Activated naive CD4-positive, alpha-beta T cell treated with anti-CD3 and anti-CD28 coated beads, Interleukin-2, amount 10 ng/mL, durations not matched to agents 7 days and 5 days (primary cell): Measurements from ENCODE around the gene HSF4.
"Not testable (repeated sequence)": the region's sequence is repeated elsewhere in the genome, so short reads cannot be mapped to it uniquely, and the experiment has no call there.

ENCODE experiments used
- CTCF ChIA-PET: fragments of 350-600 bp; sonication (Branson Sonifier 250); formaldehyde crosslinking; loops from one replicate; lab custom pipeline; 2021; ENCODE audit warnings: antibody characterized with exemption; lab: Charles Lee
- DNase-seq: peaks from one replicate; pipeline ENCODE4 v3.0.0-alpha.2; 2020
- H3K27ac Mint-ChIP-seq: one replicate; pipeline ENCODE4 v1.8.0; 2021; ENCODE audit warnings: mild to moderate bottlenecking, moderate library complexity, mixed read lengths
- H3K27me3 Mint-ChIP-seq: one replicate; pipeline ENCODE4 v1.8.0; 2021; ENCODE audit warnings: mild to moderate bottlenecking, mixed read lengths
- H3K36me3 Mint-ChIP-seq: one replicate; pipeline ENCODE4 v1.8.0; 2021; ENCODE audit warnings: mixed read lengths
- H3K4me1 Mint-ChIP-seq: one replicate; pipeline ENCODE4 v1.8.0; 2021; ENCODE audit warnings: mixed read lengths
- H3K4me3 Mint-ChIP-seq: one replicate; pipeline ENCODE4 v1.8.0; 2021; ENCODE audit warnings: mild to moderate bottlenecking, moderate library complexity, mixed read lengths
- H3K9me3 Mint-ChIP-seq: one replicate; pipeline ENCODE4 v1.8.0; 2021; ENCODE audit warnings: mixed read lengths

The HSF4 gene

GRCh38 chr16:67164599-67165061, at the start of gene HSF4:
HSF4 (plus strand) TSS chr16:67164745; CDS start chr16:67164812, 67 bp downstream.
- Mint-ChIP-seq H3K27ac (peak within 1 kb of the TSS; percentile 80), H3K4me3 (peak within 1 kb of the TSS; percentile 94), H3K9me3 (no peaks in the 10 kb centered on the region), H3K36me3 (peaks cover 42% of the 10 kb centered on the region), H3K27me3 (peaks cover 88% of the 10 kb centered on the region), H3K4me1 (peaks cover 58% of the 10 kb centered on the region)
- DNase-seq = peak; percentile 56
- CTCF ChIA-PET = interaction anchor here (1.4 kb wide), 1 partner anchor 9 kb away, joined by 4 read pairs; no protein-coding TSS in a partner anchor

- DNase-seq = no peak
- H3K9me3 Mint-ChIP-seq = no peaks in the 10 kb centered on the region
- H3K27ac Mint-ChIP-seq = no peak overlapping the region
- no peak overlapping the region for H3K4me3 Mint-ChIP-seq
- H3K36me3 Mint-ChIP-seq = peaks cover 6% of the 10 kb centered on the region
- CTCF ChIA-PET = interaction anchor here (0.6 to 1.6 kb wide), 4 partner anchors 10 to 154 kb away, joined by 3 to 4 read pairs (median 4); partner anchors contain the start of gene CES3
- H3K4me1 Mint-ChIP-seq = peaks cover 30% of the 10 kb centered on the region
- H3K27me3 Mint-ChIP-seq = no peaks in the 10 kb centered on the region
Observed at GRCh38 chr16:67114793-67115192, 49.8 kb upstream of the HSF4 start.

- peaks cover 10% of the 10 kb centered on the region for H3K36me3 Mint-ChIP-seq
- peaks cover 26% of the 10 kb centered on the region for H3K4me1 Mint-ChIP-seq
- H3K27me3 Mint-ChIP-seq = no peaks in the 10 kb centered on the region
- no peak overlapping the region for H3K4me3 Mint-ChIP-seq
- CTCF ChIA-PET = interaction anchor here (1.3 to 1.4 kb wide), 2 partner anchors 10 to 155 kb away, joined by 3 to 4 read pairs; partner anchors contain the start of gene CES3
- DNase-seq = no peak
- H3K9me3 Mint-ChIP-seq = no peaks in the 10 kb centered on the region
- H3K27ac Mint-ChIP-seq = no peak overlapping the region
Observed at GRCh38 chr16:67115639-67116038, 48.9 kb upstream of the HSF4 start.

GRCh38 chr16:67116388-67117311, 47.9 kb upstream of the HSF4 start:
- no peak for DNase-seq
- H3K4me1 Mint-ChIP-seq = peaks cover 16% of the 10 kb centered on the region
- no peaks in the 10 kb centered on the region for H3K27me3 Mint-ChIP-seq
- no peak overlapping the region for H3K4me3 Mint-ChIP-seq
- H3K36me3 Mint-ChIP-seq = peaks cover 13% of the 10 kb centered on the region
- no peaks in the 10 kb centered on the region for H3K9me3 Mint-ChIP-seq
- H3K27ac Mint-ChIP-seq = no peak overlapping the region
- CTCF ChIA-PET = interaction anchor here (0.6 to 1.4 kb wide), 2 partner anchors 11 to 470 kb away, joined by 3 read pairs; no protein-coding TSS in a partner anchor

- Mint-ChIP-seq H3K27me3 (no peaks in the 10 kb centered on the region), H3K36me3 (peaks cover 18% of the 10 kb centered on the region), H3K9me3 (no peaks in the 10 kb centered on the region), H3K4me1 (peaks cover 7% of the 10 kb centered on the region), H3K27ac (no peak overlapping the region), H3K4me3 (no peak overlapping the region)
- no peak for DNase-seq
- CTCF ChIA-PET = interaction anchor here (2.0 kb wide), 1 partner anchor 38 kb away, joined by 7 read pairs; no protein-coding TSS in a partner anchor
Observed at GRCh38 chr16:67117716-67118115, 46.8 kb upstream of the HSF4 start.

GRCh38 chr16:67120025-67120424, 44.5 kb upstream of the HSF4 start:
- no peaks in the 10 kb centered on the region for H3K9me3 Mint-ChIP-seq
- no peaks in the 10 kb centered on the region for H3K27me3 Mint-ChIP-seq
- H3K36me3 Mint-ChIP-seq = peaks cover 23% of the 10 kb centered on the region
- DNase-seq = no peak
- CTCF ChIA-PET = interaction anchor here (0.8 kb wide), 1 partner anchor 9 kb away, joined by 3 read pairs; no protein-coding TSS in a partner anchor
- no peaks in the 10 kb centered on the region for H3K4me1 Mint-ChIP-seq
- H3K4me3 Mint-ChIP-seq = no peak overlapping the region
- H3K27ac Mint-ChIP-seq = no peak overlapping the region

- H3K4me1 Mint-ChIP-seq, CTCF ChIA-PET, DNase-seq, H3K27ac Mint-ChIP-seq, H3K4me3 Mint-ChIP-seq, H3K27me3 Mint-ChIP-seq, H3K9me3 Mint-ChIP-seq: not testable (repeated sequence)
- peaks cover 29% of the 10 kb centered on the region for H3K36me3 Mint-ChIP-seq
Observed at GRCh38 chr16:67122799-67123198, 41.7 kb upstream of the HSF4 start.

GRCh38 chr16:67128417-67128816, 36.1 kb upstream of the HSF4 start:
- Mint-ChIP-seq H3K27ac (no peak overlapping the region), H3K27me3 (no peaks in the 10 kb centered on the region), H3K9me3 (no peaks in the 10 kb centered on the region), H3K36me3 (peaks cover 27% of the 10 kb centered on the region), H3K4me3 (no peak overlapping the region), H3K4me1 (no peaks in the 10 kb centered on the region)
- CTCF ChIA-PET = interaction anchor here (0.7 to 1.0 kb wide), 2 partner anchors 14 to 42 kb away, joined by 3 read pairs; partner anchors contain the start of gene NOL3
- no peak for DNase-seq

- no peaks in the 10 kb centered on the region for H3K27me3 Mint-ChIP-seq
- no peak overlapping the region for H3K27ac Mint-ChIP-seq
- DNase-seq = no peak
- H3K4me1 Mint-ChIP-seq = no peaks in the 10 kb centered on the region
- no peak overlapping the region for H3K4me3 Mint-ChIP-seq
- CTCF ChIA-PET = interaction anchor here (1.0 to 1.2 kb wide), 2 partner anchors 8 to 13 kb away, joined by 3 read pairs; no protein-coding TSS in a partner anchor
- peaks cover 23% of the 10 kb centered on the region for H3K36me3 Mint-ChIP-seq
- no peaks in the 10 kb centered on the region for H3K9me3 Mint-ChIP-seq
Observed at GRCh38 chr16:67128887-67129286, 35.7 kb upstream of the HSF4 start.

- Mint-ChIP-seq H3K9me3 (no peaks in the 10 kb centered on the region), H3K27me3 (no peaks in the 10 kb centered on the region), H3K36me3 (peaks cover 23% of the 10 kb centered on the region), H3K4me3 (no peak overlapping the region), H3K4me1 (no peaks in the 10 kb centered on the region), H3K27ac (no peak overlapping the region)
- CTCF ChIA-PET = interaction anchor here (0.7 to 1.4 kb wide), 3 partner anchors 9 to 112 kb away, joined by 3 to 4 read pairs (median 3); no protein-coding TSS in a partner anchor
- no peak for DNase-seq
Observed at GRCh38 chr16:67129422-67129821, 35.1 kb upstream of the HSF4 start.

GRCh38 chr16:67137605-67138004, 26.9 kb upstream of the HSF4 start:
- no peak overlapping the region for H3K4me3 Mint-ChIP-seq
- CTCF ChIA-PET = interaction anchor here (1.1 kb wide), 1 partner anchor 17 kb away, joined by 3 read pairs; no protein-coding TSS in a partner anchor
- no peak overlapping the region for H3K27ac Mint-ChIP-seq
- H3K4me1 Mint-ChIP-seq = no peaks in the 10 kb centered on the region
- DNase-seq = no peak
- no peaks in the 10 kb centered on the region for H3K9me3 Mint-ChIP-seq
- H3K27me3 Mint-ChIP-seq = no peaks in the 10 kb centered on the region
- peaks cover 37% of the 10 kb centered on the region for H3K36me3 Mint-ChIP-seq

GRCh38 chr16:67141391-67141790, 23.2 kb upstream of the HSF4 start:
- peaks cover 51% of the 10 kb centered on the region for H3K36me3 Mint-ChIP-seq
- H3K9me3 Mint-ChIP-seq = no peaks in the 10 kb centered on the region
- H3K4me1 Mint-ChIP-seq = no peaks in the 10 kb centered on the region
- no peak overlapping the region for H3K27ac Mint-ChIP-seq
- CTCF ChIA-PET = interaction anchor here (0.6 to 1.2 kb wide), 9 partner anchors 9 to 180 kb away, joined by 3 to 7 read pairs (median 3); partner anchors contain the start of genes B3GNT9, CES3, NOL3 and PHAF1
- DNase-seq = no peak
- H3K4me3 Mint-ChIP-seq = no peak overlapping the region
- H3K27me3 Mint-ChIP-seq = no peaks in the 10 kb centered on the region

GRCh38 chr16:67142342-67142741, 22.2 kb upstream of the HSF4 start:
- Mint-ChIP-seq H3K4me1 (no peaks in the 10 kb centered on the region), H3K9me3 (no peaks in the 10 kb centered on the region), H3K4me3 (no peak overlapping the region), H3K36me3 (peaks cover 53% of the 10 kb centered on the region), H3K27ac (no peak overlapping the region), H3K27me3 (no peaks in the 10 kb centered on the region)
- DNase-seq = no peak
- CTCF ChIA-PET = interaction anchor here (0.8 to 1.2 kb wide), 4 partner anchors 8 to 181 kb away, joined by 3 read pairs; partner anchors contain the start of genes B3GNT9, CES3 and PHAF1

- Mint-ChIP-seq H3K27ac (no peak overlapping the region), H3K9me3 (no peaks in the 10 kb centered on the region), H3K36me3 (peaks cover 61% of the 10 kb centered on the region), H3K27me3 (peaks cover 3% of the 10 kb centered on the region), H3K4me1 (peaks cover 4% of the 10 kb centered on the region), H3K4me3 (no peak overlapping the region)
- CTCF ChIA-PET = interaction anchor here (1.8 to 1.9 kb wide), 2 partner anchors 10 to 183 kb away, joined by 4 to 9 read pairs; partner anchors contain the start of gene CES3
- DNase-seq = no peak
Observed at GRCh38 chr16:67144943-67145342, 19.6 kb upstream of the HSF4 start.
